NCI-H524 (cell line): ENCODE measurements around the gene RTF2.
"Not testable (repeated sequence)": the region's sequence is repeated elsewhere in the genome, so short reads cannot be mapped to it uniquely, and the experiment has no call there.

Source experiments
- DNase-seq, 2 experiments: peaks; one replicate each; lab custom pipeline; 2025; lab: John Stamatoyannopoulos, UW

Gene RTF2

DNA sequence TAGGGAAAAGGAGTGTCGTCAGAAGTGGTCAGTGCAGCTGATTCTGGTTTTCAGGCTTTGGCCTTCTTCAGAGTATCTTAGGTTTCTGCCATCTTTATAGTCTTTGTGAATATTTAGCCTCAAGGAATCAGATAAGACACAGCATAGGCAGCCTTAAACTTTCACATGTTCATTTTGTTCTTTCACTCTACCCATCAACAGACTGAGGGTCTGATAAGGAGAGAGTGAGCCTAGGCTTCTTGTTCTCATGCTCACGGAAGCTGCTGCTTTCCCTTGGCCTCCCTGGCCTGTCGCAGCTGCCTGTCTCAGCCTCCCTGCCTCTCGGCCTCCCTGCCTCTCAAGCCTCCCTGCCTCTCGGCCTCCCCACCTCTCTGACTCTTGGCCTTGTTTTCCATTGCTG lies 20.1 kb downstream of the RTF2 start:
- no peak for DNase-seq

DNA sequence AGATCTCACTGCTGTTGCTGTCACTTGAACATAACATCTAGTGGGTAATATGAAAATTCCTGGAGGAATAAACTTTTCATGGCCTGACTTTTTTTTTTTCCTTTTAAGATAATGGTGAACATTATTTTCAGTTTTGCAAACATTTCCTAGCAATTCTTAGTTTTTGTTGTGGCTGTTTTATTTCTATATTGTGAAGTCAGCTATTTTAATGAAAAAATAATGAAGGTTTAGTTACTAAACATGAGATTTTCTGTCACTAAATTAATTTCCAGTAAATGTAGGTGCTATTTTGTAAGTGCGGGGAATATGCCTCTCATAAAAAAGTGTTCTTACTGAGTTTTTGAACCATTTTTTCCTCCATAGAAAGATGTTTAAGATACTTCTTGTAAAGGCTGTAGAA lies 32.7 kb downstream of the RTF2 start:
- no peak for DNase-seq

DNA sequence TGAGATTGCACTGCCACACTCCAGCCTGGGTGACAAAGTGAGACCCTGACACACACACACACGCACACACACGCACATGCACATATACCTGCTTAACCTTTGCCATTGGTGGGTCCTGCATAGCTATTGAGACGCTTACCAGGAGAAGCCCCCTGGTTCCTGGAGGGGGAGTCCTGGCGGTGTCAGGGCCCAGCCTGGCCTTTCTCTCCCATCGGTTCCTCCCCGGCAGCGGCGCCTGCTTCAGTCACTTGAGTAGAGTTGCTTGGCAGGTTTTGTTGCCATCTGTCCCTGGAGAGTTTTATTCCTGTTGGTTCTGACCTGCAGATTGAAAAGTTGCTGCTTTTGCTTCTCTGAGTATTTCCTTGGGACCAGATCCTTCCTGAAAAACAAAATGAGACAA lies 35.5 kb downstream of the RTF2 start:
- DNase-seq: no peak

DNA sequence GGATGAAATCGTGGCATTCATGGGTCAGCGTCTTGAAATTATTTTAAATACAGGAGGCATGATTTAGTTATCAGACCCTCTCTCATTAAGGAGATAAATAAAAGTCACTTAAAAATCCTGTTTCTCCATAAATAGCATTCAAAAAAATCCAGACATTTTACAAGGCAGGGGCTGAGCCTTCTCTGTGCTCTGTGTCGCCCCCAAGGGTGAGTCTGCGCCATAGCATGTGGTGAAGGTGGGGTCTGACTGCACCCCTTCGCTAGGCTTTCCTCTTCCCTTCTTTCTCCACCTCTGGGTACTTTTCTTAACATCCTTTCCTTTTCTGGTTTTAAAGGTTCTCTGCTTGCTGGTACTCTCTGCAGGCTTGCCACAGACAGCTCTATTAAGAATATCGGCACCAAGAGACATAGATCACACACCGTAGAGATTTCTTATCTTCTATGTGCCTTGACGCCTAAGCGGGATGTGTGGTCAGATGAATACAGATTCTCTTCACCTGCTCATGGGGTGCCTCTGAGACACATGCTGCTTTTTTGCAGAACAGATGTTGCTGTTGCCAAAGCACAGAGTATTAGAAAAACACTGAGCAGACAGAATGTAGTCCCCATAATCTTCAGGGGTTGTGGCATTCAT lies 36.1 kb downstream of the RTF2 start:
- no peak for DNase-seq

DNA sequence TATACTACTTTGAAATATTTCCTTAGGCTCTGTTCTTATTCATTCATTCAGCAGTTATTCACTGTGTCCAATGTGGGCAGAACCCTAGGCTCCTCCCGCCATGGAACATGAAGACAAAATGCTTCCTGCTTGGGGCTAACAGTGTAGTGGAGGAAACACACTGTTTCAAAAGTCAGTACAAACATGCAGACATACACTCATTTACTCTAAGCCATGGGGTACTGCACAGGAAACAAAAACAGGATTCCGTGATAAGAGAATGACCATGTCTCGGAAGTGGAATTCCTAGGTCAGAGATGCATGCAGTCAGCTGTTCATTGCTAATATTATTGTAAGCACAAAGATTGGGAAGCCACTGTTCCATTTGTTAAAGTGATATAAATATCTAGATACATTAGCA lies 37.7 kb downstream of the RTF2 start:
- DNase-seq: no peak

DNA sequence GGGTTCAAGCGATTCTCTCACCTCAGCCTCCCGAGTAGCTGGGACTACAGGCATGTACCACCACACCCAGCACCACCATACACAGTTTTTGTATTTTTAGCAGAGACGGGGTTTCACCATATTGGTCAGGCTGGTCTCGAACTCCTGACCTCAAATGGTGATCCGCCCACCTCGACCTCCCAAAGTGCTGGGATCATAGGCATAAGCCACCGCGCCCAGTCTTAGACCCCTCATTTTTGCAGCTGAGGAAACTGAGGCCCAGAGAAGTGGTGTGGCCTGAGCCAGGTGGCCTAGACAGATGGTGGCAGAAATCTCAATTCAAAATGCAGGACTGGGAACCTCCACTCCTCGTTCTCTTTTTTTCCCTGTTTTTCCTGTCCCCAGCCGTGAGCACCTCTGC lies 43.5 kb downstream of the RTF2 start:
- no peak for DNase-seq

DNA sequence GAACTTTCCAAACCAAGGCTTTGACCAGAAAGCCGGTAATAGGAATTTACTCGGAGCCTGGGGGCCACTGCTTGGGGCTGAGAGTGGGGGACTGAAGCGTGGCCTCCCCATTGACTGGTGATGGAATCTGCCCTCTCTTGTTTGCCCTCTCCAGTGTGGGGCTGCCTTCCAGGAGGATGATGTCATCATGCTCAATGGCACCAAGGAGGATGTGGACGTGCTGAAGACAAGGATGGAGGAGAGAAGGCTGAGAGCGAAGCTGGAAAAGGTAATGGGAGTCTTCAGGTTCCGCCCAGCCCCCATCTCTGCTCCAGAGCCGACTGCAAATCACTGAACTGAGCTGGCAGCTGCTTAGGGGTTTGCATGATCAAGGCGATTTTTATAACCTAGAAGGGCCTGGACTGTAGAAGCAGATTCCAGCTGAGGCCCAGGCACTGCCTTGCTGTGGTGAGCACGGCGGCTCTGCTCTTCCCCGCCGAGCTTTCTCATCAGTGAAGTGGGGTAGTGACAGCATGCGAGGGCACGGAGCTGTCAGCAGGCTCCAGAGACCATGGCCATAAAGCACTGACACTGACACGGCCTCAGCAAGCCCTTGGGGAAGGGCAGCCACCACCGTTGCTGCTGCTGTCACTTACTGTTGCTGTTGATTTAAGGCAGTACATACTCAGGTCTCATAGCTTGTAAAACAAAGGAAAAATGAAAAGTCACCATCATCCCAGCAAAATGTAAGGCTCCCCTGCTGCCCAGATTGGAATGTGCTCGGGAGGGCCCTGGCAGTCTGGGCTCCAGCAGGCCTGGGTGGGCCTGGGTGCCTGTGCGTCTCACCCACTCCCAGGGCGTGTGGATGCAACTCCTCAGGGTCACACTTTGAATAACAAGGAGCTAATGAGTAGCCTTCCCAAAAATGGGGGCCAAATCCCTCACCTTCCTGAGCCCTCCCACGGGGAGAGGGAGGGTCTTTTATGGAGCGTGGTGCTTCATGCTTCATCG lies 45.0 kb downstream of the RTF2 start:
- DNase-seq: no peak

DNA sequence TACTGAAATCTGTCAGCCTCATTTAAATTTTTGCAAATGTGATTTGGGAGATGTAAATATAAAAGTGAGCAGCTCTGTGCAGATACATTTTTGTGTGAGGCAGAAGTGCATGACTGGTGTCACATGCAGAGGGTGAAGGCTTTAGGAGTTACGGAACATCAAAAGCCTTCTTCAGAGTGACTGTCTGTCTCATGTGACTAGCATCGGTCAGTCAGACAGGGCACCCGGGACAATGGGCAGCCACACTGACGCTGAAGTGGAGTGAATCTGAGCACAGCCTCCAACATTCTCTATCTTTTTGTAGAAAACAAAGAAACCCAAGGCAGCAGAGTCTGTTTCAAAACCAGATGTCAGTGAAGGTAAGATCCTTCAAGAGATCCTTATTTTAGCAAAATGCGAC lies 48.2 kb downstream of the RTF2 start:
- no peak for DNase-seq

DNA sequence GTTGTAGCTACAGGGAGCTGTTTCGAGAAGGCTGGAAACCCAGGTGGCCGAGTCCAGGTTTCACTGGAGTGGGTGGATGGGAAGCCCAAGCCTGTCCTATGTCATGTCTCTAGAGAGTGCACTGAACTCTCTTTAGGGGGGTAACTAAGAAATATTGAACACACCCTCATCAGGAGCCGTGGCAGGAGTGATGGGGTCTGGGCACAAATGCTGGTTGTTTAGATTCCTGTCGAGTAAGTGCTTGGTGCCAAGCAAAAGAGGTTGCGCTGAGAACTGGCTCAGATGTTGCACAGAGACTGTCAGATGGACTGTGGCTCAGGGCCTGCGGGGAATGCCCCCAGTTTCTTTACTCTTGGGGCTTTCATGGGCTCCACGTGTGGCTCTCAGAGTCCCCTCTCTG lies 48.8 kb downstream of the RTF2 start:
- no peak for DNase-seq

DNA sequence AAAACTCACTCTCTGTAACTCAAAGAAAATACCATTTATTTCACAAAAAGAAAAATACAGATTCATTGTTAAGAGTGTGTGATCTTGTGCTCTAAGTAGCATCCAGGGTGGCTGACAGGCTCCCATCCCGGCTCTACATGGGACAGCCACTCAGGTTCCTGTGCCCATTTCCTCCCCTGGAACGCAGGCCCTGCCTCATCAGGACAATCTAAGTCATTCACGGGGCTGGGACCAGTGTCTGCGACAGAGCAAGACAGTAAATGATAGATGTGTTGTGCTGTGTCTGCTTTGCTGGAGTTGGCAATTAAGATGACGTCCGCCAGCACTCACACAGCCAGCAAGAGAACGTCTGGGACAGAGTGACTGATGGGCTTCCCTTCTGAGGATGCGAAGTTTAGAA lies 49.2 kb downstream of the RTF2 start:
- no peak for DNase-seq

DNA sequence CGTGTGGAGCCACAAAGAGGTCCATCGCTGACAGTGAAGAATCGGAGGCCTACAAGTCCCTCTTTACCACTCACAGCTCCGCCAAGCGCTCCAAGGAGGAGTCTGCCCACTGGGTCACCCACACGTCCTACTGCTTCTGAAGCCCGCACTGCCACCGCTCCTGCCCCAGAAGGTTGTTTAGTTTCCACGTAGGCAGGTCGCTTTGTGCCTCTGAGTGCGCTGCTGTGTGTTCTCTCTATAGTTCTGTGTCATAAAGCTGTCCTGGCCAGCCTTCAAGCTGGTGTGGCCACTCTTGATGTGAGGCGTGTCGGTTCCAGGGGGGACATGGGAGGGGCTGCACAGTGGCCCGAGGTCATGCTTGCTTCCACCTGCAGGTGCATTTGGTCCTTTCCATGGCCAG lies 49.7 kb downstream of the RTF2 start:
- DNase-seq: no peak

DNA sequence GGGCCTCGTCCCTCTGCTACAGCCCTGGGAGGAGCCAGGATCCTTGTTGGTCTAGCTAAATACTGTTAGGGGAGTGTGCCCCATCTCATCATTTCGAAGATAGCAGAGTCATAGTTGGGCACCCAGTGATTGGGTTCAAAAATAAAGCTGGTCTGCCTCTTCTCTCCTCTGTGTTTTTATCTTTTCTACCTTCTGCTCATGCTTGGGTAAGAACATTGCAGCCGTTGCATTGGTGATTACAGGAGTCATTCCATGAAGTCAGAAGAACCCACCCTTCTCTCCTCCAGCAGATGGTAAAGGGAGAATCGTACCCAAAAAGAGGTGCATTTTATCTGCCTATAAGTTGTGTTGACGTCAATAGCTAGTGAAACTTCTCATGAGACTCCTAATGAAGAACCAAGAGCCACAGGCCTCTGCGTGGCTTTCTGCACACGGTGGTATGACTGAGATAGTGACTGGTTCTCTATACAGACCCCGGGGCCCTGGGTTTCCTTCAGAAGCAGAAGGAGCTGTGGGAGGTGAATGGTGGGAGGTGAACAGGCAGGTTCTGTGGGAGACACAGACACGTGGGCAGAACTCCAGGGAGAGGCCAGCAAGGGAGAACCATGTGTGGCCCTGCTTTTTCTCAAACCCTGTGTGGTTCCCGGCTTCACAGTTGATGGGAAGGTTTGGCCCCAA lies 50.4 kb downstream of the RTF2 start:
- no peak for DNase-seq

DNA sequence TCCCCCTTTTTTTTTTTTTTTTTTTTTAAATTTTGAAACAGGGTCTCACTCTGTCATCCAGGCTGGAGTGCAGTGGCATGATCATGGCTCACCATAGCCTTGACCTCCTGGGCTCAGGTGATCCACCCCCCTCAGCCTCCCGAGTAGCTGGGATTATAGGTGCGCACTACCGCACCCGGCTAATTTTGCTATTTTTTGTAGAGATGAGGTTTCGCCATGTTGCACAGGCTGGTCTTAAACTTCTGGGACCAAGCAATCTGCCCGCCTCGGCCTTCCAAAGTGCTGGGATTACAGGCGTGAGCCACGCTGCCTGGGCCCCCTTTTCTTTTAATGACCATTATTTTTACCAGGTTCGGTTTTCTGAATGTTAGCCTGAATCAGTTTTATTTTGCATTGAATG lies 51.1 kb downstream of the RTF2 start:
- DNase-seq: no peak

DNA sequence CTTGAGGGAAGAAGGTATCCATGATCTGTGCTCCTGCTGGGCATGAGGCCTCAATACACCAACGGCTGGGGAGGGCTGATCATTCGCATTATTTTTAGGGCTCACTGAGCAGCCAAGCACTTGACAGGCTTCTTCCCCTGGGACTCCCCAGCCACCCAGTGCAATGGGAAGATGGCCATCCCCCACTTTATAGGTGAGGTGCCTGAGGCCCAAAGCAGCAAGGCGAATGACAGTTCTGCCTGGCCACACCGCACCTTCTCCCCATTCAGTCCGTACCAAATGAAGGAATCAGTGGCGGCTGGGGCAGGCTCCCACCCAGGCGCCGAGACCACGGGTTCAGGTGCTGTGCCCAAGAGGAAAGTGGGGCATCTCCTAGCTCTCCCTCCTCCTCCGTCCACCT lies 51.8 kb downstream of the RTF2 start:
- no peak for DNase-seq

DNA sequence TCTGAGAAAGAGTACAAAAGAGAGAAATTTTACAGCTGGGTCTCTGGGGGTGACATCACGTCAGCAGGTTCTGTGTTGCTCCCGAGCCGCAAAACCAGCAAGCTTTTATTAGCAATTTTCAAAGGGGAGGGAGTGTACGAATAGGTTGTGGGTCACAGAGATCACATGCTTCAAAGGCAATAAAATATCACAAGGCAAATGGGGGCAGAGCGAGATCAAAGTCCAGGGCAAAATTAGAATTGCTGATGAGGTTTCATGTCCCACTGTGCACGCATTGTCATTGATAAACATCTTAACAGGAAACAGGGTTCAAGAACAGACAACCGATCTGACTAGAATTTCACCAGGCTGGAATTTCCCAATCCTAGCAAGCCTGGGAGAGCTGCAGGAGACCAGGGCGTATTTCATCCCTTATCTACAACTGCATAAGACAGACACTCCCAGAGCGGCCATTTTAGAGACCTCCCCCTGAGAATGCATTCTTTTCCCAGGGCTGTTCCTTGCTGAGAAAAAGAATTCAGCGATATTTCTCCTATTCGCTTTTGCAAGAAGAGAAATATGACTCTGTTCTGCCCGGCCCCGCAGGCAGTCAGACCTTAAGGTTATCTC lies 52.4 kb downstream of the RTF2 start:
- DNase-seq: not testable (repeated sequence)

DNA sequence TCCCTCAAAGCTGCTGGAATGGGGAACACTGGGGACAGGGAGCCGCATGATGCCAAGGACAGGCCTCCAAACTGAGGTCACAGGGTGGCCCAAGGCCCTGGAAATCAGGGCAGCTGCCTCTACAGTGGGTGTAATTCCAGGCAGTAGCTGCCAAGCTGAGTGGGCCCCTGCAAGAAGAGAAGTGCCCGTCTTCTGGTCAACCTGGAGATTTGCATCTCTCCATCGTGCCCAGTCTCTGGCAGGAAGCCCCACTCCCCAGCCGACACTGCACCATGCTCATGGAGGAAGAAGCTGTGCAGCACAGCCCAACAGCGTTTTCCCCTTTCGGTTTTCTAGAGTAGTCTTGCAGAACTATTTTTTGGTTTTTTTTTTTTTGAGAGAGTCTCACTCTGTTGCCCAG lies 53.9 kb downstream of the RTF2 start:
- no peak for DNase-seq

DNA sequence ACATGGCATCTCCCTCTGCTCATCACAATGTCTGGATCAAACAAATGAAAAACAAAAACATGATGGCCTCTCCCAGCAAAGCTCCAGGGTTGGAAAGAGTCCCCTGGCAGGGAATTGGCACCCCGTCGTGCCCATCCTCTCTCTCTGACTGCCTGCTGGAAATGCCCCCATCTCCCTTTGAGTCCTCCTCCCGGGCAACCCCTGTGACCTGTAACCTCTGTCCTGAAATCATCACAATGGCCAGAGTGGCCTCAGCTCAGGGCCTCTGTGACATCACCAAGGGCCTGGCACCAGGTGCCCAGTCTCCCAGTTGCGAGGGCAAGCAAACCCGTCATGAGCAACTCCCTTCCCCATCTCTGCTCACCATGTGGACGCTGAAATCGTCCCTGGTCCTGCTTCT lies 56.0 kb downstream of the RTF2 start, which contains the start of gene FAM209A:
Gene FAM209A (plus strand): TSS at position 301 of the 400 bp plus-strand sequence. CDS start 65 bp downstream, at position 366.
- not testable (repeated sequence) for DNase-seq

DNA sequence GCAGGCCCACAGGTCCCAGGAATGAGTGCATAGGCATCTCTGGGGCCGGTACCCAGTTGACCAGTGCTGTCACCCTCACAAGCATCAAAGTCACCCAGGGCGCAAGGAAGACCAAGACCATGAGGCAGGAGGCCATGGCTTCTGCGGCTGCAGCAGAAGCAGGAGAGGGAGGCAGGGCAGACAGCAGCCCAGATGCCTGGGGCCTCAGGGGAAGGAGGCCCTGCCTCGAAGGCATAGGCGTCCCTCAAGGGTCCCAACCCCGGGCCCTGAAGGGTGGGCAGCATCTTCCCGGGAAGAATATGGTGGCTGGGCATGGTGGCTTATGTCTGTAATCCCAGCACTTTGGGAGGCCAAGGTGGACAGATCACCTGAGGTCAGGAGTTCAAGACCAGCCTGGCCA lies 59.1 kb downstream of the RTF2 start:
- no peak for DNase-seq

DNA sequence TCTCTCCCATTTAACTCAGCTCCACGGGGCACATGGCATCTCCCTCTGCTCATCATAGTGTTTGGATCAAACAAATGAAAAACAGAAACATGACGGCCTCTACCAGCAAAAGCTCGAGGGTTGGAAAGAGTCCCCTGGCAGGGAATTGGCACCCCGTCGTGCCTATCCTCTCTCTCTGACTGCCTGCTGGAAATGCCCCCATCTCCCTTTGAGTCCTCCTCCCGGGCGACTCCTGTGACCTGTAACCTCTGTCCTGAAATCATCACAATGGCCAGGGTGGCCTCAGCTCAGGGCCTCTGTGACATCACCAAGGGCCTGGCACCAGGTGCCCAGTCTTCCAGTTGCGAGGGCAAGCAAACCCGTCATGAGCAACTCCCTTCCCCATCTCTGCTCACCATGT lies 64.5 kb downstream of the RTF2 start, which contains the start of gene FAM209B:
Gene FAM209B (plus strand): TSS at position 301 of the 400 bp plus-strand sequence. CDS start 96 bp downstream, at position 397.
- not testable (repeated sequence) for DNase-seq

DNA sequence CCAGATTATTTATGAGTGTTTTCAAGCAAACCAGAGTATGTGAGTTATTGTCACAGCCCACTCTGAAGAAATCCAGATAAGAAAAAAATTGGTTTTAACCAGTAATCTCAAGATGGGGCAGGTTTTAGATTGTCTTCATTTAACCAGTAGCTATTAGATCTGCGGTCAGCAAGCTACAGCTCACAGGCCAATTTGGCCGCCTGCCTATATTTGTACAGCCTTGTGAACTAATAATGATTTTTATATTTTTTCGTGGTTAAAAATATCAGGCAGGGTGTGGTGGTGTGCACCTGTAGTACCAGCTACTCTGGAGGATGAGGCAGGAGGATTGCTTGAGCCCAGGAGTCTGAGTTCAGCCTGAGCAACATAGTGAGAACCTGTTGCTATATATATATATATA lies 69.6 kb downstream of the RTF2 start:
- DNase-seq: no peak

DNA sequence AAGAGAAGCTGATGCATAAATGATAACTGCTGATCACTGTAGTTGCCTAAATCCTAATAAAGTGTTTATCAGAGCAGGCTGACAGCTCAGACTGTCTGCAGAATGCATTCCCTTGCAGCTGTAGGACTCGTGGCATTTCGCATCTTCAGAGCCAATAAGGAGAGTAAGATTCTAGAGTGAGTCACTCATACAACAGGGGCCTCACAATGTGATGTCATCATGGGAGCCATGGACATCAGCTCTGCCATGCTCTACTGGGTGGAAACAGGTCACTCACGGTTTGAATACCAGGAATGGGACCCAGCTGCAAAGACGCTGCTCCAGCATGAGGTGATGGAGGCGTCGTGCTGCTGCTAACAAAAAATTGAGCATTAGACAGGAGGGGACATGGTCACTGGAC lies 72.0 kb downstream of the RTF2 start:
- no peak for DNase-seq

DNA sequence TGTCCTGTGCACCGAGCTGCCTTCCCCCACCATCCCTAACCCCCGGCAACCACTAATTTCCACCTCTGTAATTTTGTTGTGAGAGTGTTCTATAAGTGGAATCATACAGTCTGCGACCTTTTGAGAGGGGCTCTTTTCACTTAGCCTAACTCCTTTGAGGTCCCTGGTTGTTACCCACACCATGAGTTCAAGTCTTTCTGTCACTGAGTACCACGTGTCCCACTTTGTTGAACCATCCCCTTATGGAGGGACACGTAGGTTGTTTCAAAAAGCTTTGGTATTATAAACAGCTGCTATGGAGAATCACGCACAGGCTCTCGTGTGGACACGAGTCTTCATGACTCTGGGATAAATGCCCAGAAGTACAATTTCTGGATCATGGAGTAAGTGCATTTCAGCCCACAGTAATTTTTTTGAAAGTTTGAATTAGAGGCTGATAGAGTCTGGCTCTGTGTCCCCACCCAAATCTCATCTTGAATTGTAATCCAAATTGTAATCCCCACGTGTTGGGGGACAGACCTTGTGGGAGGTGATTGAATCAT lies 74.1 kb downstream of the RTF2 start:
- DNase-seq: no peak
